ENCODE results near the gene TCEANC2.
"Not testable (repeated sequence)": the region's sequence is repeated elsewhere in the genome, so short reads cannot be mapped to it uniquely, and the experiment has no call there.

The TCEANC2 gene

GRCh38 chr1:54052934-54053744 is at the start of gene TCEANC2, which contains the start of gene TMEM59:
Gene TCEANC2, plus strand, starts transcription at chr1:54053608. Its CDS starts 815 bp downstream, at chr1:54054423.
Gene TMEM59, minus strand, starts transcription at chr1:54053204. Its CDS starts 16 bp downstream, at chr1:54053188.
- peak; percentile 79 for DNase-seq (ENCODE audit: insufficient read length, low spot score)
- FAIRE-seq = peak; percentile 98

DNA sequence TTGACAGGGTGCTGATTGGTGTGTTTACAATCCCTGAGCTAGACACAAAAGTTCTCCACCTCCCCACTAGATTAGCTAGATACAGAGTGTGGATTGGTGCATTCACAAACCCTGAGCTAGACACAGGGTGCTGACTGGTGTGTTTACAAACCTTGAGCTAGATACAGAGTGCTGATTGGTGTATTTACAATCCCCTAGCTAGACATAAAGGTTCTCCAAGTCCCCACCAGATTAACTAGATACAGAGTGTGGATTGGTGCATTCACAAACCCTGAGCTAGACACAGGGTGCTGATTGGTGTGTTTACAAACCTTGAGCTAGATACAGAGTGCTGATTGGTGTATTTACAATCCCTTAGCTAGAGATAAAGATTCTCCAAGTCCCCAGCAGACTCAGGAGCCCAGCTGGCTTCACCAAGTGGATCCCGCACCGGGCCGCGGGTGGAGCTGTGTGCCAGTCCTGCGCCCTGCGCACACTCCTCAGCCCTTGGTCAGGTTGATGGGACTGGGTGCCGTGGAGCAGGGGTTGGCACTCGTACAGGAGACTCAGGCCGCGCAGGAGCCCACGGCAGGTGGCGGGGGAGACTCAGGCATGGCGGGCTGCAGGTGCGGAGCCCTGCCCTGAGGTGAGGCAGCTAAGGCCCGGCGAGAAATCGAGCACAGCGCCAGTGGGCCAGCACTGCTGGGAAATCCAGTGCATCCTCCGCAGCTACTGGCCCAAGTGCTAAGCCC is 49.5 kb upstream of the TCEANC2 start:
- not testable (repeated sequence) for FAIRE-seq; DNase-seq (ENCODE audit: insufficient read length, low spot score)

GRCh38 chr1:54004481-54005049 is 48.8 kb upstream of the TCEANC2 start:
- DNase-seq (ENCODE audit: insufficient read length, low spot score) = no peak
- FAIRE-seq = no peak

DNA sequence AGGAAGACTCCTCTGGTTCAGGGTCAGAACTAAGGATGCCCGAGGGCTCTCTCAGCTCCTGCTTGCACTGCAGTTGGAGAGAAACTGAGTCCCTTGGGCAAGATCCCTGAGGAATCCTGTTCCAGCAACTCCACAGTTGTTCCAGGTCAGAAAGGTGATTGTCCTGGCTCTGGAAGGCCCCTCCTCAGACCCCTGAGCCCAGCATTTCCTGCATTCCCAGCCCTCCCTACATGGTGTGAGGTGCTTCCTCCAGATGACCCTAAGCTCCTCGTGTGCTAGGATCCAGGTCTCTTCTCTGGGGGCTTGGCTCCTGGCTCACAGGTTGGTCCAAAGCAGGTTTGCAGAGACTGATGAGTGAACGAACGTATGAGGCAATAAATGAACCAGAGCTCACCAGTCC is 46.9 kb upstream of the TCEANC2 start:
- FAIRE-seq (no peak), DNase-seq (ENCODE audit: insufficient read length, low spot score) (no peak)

- no peak for FAIRE-seq
Observed at GRCh38 chr1:54007613-54008012, 45.8 kb upstream of the TCEANC2 start.

GRCh38 chr1:54008876-54009275 is 44.5 kb upstream of the TCEANC2 start:
- FAIRE-seq (no peak), DNase-seq (ENCODE audit: insufficient read length, low spot score) (no peak)

More at GRCh38 chr1:54007613-54008012, 45.8 kb upstream of the TCEANC2 start:
- DNase-seq (ENCODE audit: insufficient read length, low spot score) = no peak

- FAIRE-seq (no peak), DNase-seq (ENCODE audit: insufficient read length, low spot score) (no peak)
Observed at GRCh38 chr1:54009406-54009805, 44.0 kb upstream of the TCEANC2 start.

DNA sequence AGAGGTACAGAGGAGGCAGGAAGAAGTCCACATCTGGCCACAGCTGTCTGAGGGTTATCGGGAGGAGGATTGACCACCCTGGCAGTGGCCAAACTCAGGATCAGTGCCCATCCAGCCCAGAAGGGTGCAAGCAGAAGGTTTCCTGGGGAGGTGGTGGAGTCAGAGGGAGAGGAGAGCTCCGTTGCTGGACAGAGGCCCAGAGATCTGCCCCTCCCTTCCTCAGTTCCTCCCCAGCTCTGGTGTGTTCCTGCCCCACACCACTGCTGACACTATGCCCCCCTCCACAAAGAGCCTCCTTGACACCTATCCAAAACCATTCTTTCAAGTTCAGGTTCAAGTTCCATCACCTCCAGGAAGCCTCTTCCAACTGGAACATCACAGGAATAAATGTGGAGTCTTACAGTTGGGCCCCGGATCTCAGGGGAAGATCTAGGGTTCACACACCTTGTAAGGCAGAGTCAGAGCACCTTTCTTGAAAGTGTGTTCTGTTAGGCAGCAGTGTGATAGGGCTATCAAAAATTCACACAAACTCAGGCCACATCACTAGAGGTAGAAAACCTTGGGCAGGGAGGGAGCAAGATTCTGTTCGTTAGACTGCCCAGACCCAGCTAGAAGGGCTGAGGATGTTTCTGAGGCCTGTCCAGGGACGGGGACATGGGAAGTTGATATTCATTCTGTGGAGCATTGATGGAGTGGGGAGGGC is 42.8 kb upstream of the TCEANC2 start:
- no peak for DNase-seq (ENCODE audit: insufficient read length, low spot score)
- no peak for FAIRE-seq

GRCh38 chr1:54011316-54012007 is 41.9 kb upstream of the TCEANC2 start:
- DNase-seq (ENCODE audit: insufficient read length, low spot score) (no peak), FAIRE-seq (no peak)

- DNase-seq (ENCODE audit: insufficient read length, low spot score) (no peak), FAIRE-seq (no peak)
Observed at GRCh38 chr1:54012008-54012325, 41.4 kb upstream of the TCEANC2 start.

DNA sequence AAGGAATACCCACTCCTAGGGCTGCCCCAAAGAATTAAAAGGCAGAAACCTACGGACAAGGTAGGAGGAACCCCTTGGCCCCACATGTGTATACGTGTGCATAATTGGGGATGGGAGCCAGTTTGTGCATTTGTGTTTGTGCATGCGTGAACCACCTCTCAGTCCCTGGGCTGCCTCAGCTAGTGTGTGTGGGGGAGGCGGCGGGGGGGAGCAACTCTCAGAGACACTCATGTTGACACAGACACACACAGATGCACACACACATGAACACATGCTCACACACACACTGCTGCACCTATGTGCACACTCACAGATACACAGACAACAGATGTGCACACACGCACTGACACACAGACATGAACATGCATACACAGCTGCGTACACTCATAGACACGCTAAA is 40.5 kb upstream of the TCEANC2 start:
- FAIRE-seq (no peak), DNase-seq (ENCODE audit: insufficient read length, low spot score) (no peak)

- no peak for DNase-seq (ENCODE audit: insufficient read length, low spot score)
- no peak for FAIRE-seq
Observed at GRCh38 chr1:54013393-54014008, 39.9 kb upstream of the TCEANC2 start.

GRCh38 chr1:54014009-54014629 is 39.3 kb upstream of the TCEANC2 start:
- no peak for FAIRE-seq
- no peak for DNase-seq (ENCODE audit: insufficient read length, low spot score)

- DNase-seq (ENCODE audit: insufficient read length, low spot score) (no peak), FAIRE-seq (no peak)
Observed at GRCh38 chr1:54016343-54017282, 36.8 kb upstream of the TCEANC2 start.

GRCh38 chr1:54017979-54018378 is 35.4 kb upstream of the TCEANC2 start, which contains the start of gene LDLRAD1:
Gene LDLRAD1, minus strand, starts transcription at chr1:54018186. Its CDS starts 74 bp downstream, at chr1:54018112.
- no peak for FAIRE-seq
- no peak for DNase-seq (ENCODE audit: insufficient read length, low spot score)

DNA sequence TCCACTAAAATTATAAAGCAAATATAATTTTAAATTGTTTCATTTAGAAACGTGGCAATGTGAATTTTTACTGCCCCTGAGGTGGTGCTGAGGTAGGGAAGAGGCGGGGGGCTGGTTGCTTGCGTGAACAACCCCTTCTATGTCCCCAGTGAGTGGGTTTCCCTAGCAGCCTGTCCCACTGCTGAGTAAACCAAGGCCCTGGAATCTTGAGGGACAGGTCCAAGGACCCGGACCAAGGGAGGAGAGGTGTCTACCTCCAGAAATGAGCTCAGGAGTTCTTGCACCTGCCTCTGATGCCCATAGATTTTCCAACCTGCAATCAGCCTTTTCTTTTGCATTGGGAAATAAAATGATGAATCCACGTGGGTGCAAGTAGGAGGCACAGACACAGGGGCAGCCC is 34.8 kb upstream of the TCEANC2 start:
- DNase-seq (ENCODE audit: insufficient read length, low spot score) (no peak), FAIRE-seq (no peak)

DNA sequence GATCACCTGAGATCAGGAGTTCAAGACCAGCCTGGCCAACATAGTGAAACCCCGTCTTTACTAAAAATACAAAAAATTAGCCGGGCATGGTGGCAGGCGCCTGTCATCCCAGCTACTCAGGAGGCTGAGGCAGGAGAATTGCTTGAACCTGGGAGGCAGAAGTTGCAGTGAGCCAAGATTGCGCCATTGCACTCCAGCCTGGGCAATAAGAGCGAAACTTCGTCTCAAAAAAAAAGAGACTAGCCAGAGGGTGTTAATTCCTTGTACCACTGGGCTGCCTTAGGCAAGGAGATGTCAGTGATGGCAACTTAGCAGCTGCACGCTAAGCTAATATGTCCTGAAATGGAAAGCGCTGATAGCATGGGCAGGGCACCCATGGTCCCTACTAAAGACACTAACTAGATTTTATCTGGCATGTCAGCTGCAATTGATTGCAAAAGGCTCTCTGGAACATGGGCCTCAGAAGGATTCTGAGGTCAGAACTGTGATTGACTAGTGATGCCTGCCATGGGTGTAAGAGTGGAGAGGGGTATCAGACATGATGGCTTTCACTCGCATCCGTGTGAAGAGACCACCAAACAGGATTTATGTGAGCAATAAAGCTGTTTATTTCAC is 33.7 kb upstream of the TCEANC2 start:
- not testable (repeated sequence) for DNase-seq (ENCODE audit: insufficient read length, low spot score); FAIRE-seq

DNA sequence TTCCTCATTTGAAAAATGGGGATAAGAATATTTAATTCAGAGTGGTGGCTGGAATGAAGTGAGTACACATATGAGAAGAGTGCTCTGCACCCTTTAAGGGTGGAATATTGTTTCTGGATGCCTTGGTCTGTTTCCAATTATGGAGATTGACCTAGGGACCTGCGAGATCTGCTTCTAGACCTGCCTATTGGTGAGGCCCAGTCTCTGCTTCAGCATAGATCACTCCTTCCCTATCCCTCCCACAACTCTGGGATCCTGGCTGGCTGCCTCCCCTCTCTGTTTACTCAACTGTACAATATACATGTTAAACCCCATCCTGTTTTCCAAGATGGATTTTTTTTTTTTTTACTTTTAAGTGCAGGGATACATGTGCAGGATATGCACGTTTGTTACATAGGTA is 29.1 kb upstream of the TCEANC2 start:
- FAIRE-seq (no peak), DNase-seq (ENCODE audit: insufficient read length, low spot score) (no peak)

All from GM19239 (cell line).